Measurements from ENCODE around the gene IFNGR2. TPM values are rescaled to one million over a fixed set of nuclear protein-coding genes. Genes with fewer than 3 reads are reported as not detected.

IFNGR2 gene
- polyA plus RNA-seq, 1 donor (not counting 4 experiments of a cell fraction or from before 2014, with no cell fraction given) = 94.3 TPM

GRCh38 chr21:33434770-33435360 is 31.7 kb downstream of the IFNGR2 start:
- dilution Hi-C loops (cut with MboI; ENCODE audit: extremely low pct_ligation_motif_present, low sequenced_read_pairs) = no loop called here
- Histone ChIP-seq H3K36me3 (ENCODE audit: control insufficient read depth in 2 of 2, extremely low read depth in 1 of 2, insufficient read depth in 2 of 2, low read length in 2 of 2) (peaks cover 30 to 44% of the 10 kb centered on the region in 2 experiments), H4K20me1 (ENCODE audit: control insufficient read depth, extremely low read depth, insufficient read depth, low read length) (no peaks in the 10 kb centered on the region), H3K4me2 (ENCODE audit: control insufficient read depth, extremely low read depth, insufficient read depth, low read depth, low read length) (peak overlapping the region; percentile 42), H3K4me1 (ENCODE audit: control insufficient read depth, extremely low read depth, insufficient read depth, low read length) (peaks cover 19% of the 10 kb centered on the region), H3K9me1 (ENCODE audit: control insufficient read depth, extremely low read depth, insufficient read depth, low read length) (no peaks in the 10 kb centered on the region), H3K79me2 (ENCODE audit: control insufficient read depth, insufficient read depth, low read length) (peaks cover 2% of the 10 kb centered on the region), H3K27me3 (ENCODE audit: control insufficient read depth, extremely low read depth, insufficient read depth, low read length) (no peaks in the 10 kb centered on the region), H3K4me3 (ENCODE audit: control insufficient read depth in 2 of 3, extremely low read depth in 1 of 3, insufficient read depth in 2 of 3, low read depth in 1 of 3, low read length in 3 of 3) (no peak overlapping the region), H3K9me3 (ENCODE audit: control insufficient read depth, low read depth, low read length) (no peaks in the 10 kb centered on the region), H2AFZ (ENCODE audit: control insufficient read depth, low read length) (no peak overlapping the region), H3K27ac (ENCODE audit: control insufficient read depth, insufficient read depth, low read length) (peak overlapping the region; percentile 76), H3K9ac (ENCODE audit: control insufficient read depth, extremely low read depth, insufficient read depth, low read length) (peak overlapping the region; percentile 57)
- FAIRE-seq (peak; percentile 90), DNase-seq (ENCODE audit: low read depth, low spot score) (peak; percentile 48)
- no peak for TF ChIP-seq EZH2 (IDR thresholded peaks at IDR 0.05; ENCODE audit: low read length)
- TF ChIP-seq, protein P1, sequence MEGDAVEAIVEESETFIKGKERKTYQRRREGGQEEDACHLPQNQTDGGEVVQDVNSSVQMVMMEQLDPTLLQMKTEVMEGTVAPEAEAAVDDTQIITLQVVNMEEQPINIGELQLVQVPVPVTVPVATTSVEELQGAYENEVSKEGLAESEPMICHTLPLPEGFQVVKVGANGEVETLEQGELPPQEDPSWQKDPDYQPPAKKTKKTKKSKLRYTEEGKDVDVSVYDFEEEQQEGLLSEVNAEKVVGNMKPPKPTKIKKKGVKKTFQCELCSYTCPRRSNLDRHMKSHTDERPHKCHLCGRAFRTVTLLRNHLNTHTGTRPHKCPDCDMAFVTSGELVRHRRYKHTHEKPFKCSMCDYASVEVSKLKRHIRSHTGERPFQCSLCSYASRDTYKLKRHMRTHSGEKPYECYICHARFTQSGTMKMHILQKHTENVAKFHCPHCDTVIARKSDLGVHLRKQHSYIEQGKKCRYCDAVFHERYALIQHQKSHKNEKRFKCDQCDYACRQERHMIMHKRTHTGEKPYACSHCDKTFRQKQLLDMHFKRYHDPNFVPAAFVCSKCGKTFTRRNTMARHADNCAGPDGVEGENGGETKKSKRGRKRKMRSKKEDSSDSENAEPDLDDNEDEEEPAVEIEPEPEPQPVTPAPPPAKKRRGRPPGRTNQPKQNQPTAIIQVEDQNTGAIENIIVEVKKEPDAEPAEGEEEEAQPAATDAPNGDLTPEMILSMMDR (optimal IDR thresholded peaks at IDR 0.05 in 1 of 3, IDR thresholded peaks at IDR 0.05 in 1 of 3, conservative IDR thresholded peaks at IDR 0.05 in 1 of 3; ENCODE audit: extremely low read depth in 1 of 3, insufficient read depth in 2 of 3, low read length in 3 of 3) = no peak

- no peak overlapping the region for H3K27ac ChIP-seq (ENCODE audit: control insufficient read depth, insufficient read depth, low read length)
- no peak overlapping the region for H3K9ac ChIP-seq (ENCODE audit: control insufficient read depth, extremely low read depth, insufficient read depth, low read length)
- no peaks in the 10 kb centered on the region for H3K9me3 ChIP-seq (ENCODE audit: control insufficient read depth, low read depth, low read length)
- H4K20me1 ChIP-seq (ENCODE audit: control insufficient read depth, extremely low read depth, insufficient read depth, low read length) = no peaks in the 10 kb centered on the region
- no peak for DNase-seq (ENCODE audit: low read depth, low spot score)
- H3K27me3 ChIP-seq (ENCODE audit: control insufficient read depth, extremely low read depth, insufficient read depth, low read length) = no peaks in the 10 kb centered on the region
- H3K4me2 ChIP-seq (ENCODE audit: control insufficient read depth, extremely low read depth, insufficient read depth, low read depth, low read length) = no peak overlapping the region
- H3K4me3 ChIP-seq (ENCODE audit: control insufficient read depth in 2 of 3, extremely low read depth in 1 of 3, insufficient read depth in 2 of 3, low read depth in 1 of 3, low read length in 3 of 3) = no peak overlapping the region
- TF ChIP-seq EZH2 (IDR thresholded peaks at IDR 0.05; ENCODE audit: low read length) = no peak
- TF ChIP-seq, protein P1 (optimal IDR thresholded peaks at IDR 0.05 in 1 of 3, IDR thresholded peaks at IDR 0.05 in 1 of 3, conservative IDR thresholded peaks at IDR 0.05 in 1 of 3; ENCODE audit: extremely low read depth in 1 of 3, insufficient read depth in 2 of 3, low read length in 3 of 3) = no peak
- dilution Hi-C loops (cut with MboI; ENCODE audit: extremely low pct_ligation_motif_present, low sequenced_read_pairs) = no loop called here
- no peak overlapping the region for H2AFZ ChIP-seq (ENCODE audit: control insufficient read depth, low read length)
- no peaks in the 10 kb centered on the region for H3K79me2 ChIP-seq (ENCODE audit: control insufficient read depth, insufficient read depth, low read length)
- FAIRE-seq = no peak
- H3K36me3 ChIP-seq (ENCODE audit: control insufficient read depth in 2 of 2, extremely low read depth in 1 of 2, insufficient read depth in 2 of 2, low read length in 2 of 2) = peaks cover 24 to 31% of the 10 kb centered on the region in 2 experiments
- no peaks in the 10 kb centered on the region for H3K9me1 ChIP-seq (ENCODE audit: control insufficient read depth, extremely low read depth, insufficient read depth, low read length)
- peaks cover 23% of the 10 kb centered on the region for H3K4me1 ChIP-seq (ENCODE audit: control insufficient read depth, extremely low read depth, insufficient read depth, low read length)
Measured at GRCh38 chr21:33437140-33437539, 33.9 kb downstream of the IFNGR2 start.
